Measurements from ENCODE around the gene SEC24D.

The SEC24D gene

GRCh38 chr4:118762155-118762554 lies 73.8 kb downstream of the SEC24D start:
- no peak overlapping the region for H2BK120ac ChIP-seq (ENCODE audit: insufficient read depth, low read length, poor library complexity)
- H3K14ac ChIP-seq (ENCODE audit: low read length), result no peak overlapping the region
- peaks cover 12% of the 10 kb centered on the region for H3K79me1 ChIP-seq (ENCODE audit: low read length)
- H4K12ac ChIP-seq (ENCODE audit: low read depth, low read length), result no peak overlapping the region
- peaks cover 3 to 7% of the 10 kb centered on the region in 2 experiments for H3K4me1 ChIP-seq (ENCODE audit: control insufficient read depth in 1 of 2, insufficient read depth in 2 of 2, low read length in 2 of 2)
- no peak overlapping the region for H3K4me3 ChIP-seq (ENCODE audit: low read depth, low read length)
- no peaks in the 10 kb centered on the region for H3K79me2 ChIP-seq (ENCODE audit: control insufficient read depth, insufficient read depth, low read length, poor library complexity)
- H3K23ac ChIP-seq (ENCODE audit: low read length), result no peak overlapping the region
- H3K4ac ChIP-seq (ENCODE audit: low read depth, low read length), result no peak overlapping the region
- H3K27me3 ChIP-seq (ENCODE audit: insufficient read depth, low read length), result no peaks in the 10 kb centered on the region
- H2BK12ac ChIP-seq (ENCODE audit: low read length), result no peak overlapping the region
- no peaks in the 10 kb centered on the region for H3K9me3 ChIP-seq (ENCODE audit: insufficient read depth, low read depth, low read length)
- peak overlapping the region; percentile 65 for H3K9ac ChIP-seq (ENCODE audit: low read length)
- no peak overlapping the region for H2AK5ac ChIP-seq (ENCODE audit: low read length)
- H2AFZ ChIP-seq (ENCODE audit: insufficient read depth, low read length, poor library complexity), result no peak overlapping the region
- no peak overlapping the region for H2BK5ac ChIP-seq (ENCODE audit: low read depth, low read length, poor library complexity)
- no peak for DNase-seq
- no CpG with 5 or more reads among the region's 5 CpGs for WGBS (ENCODE audit: extremely low coverage, insufficient coverage, insufficient read length)
- no peak overlapping the region for H3K4me2 ChIP-seq (ENCODE audit: low read length)
- H3K36me3 ChIP-seq (ENCODE audit: control insufficient read depth in 1 of 2, insufficient read depth in 2 of 2, low read length in 2 of 2), result peaks cover 8 to 26% of the 10 kb centered on the region in 2 experiments
- H3K27ac ChIP-seq (ENCODE audit: low read depth, low read length), result no peak overlapping the region
- no peak overlapping the region for H4K8ac ChIP-seq (ENCODE audit: low read depth, low read length)
- H3K18ac ChIP-seq (ENCODE audit: low read length), result no peak overlapping the region
- H4K91ac ChIP-seq (ENCODE audit: low read depth, low read length), result no peak overlapping the region

DNA sequence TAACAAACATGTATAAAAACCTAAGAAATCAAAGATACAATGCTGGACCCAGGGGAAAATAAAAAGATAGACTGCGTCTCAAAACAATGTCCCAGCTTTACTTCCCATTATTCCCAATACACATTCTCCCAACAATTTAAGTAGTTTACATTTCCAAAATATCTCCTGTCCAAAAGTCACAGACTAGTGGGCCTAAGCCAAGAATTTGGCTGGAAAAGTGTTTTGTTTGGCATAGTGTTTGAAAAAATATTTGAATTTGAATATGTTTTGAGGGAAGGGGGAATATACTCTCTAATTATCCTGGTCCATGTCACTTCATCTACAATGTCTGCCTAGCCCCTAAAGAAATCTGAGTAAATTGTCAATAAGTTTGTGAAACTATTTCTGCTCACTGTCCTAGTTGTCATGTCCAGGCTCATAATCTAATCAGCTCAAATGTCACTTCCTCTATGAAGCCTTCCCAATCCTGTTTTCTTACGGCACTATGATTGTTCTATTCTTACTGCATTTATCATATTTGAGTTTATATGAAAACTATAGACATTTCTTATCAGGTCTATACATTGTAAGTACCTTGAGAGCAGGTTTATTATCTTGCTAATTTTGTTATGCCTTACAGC lies 74.4 kb downstream of the SEC24D start:
- H3K23ac ChIP-seq (ENCODE audit: low read length), result no peak overlapping the region
- no peak overlapping the region for H3K4ac ChIP-seq (ENCODE audit: low read depth, low read length)
- H2AK5ac ChIP-seq (ENCODE audit: low read length), result no peak overlapping the region
- no peak overlapping the region for H4K12ac ChIP-seq (ENCODE audit: low read depth, low read length)
- no peak overlapping the region for H3K18ac ChIP-seq (ENCODE audit: low read length)
- H3K79me2 ChIP-seq (ENCODE audit: control insufficient read depth, insufficient read depth, low read length, poor library complexity), result no peaks in the 10 kb centered on the region
- no peak overlapping the region for H4K8ac ChIP-seq (ENCODE audit: low read depth, low read length)
- peaks cover 9% of the 10 kb centered on the region for H3K79me1 ChIP-seq (ENCODE audit: low read length)
- H3K36me3 ChIP-seq (ENCODE audit: control insufficient read depth in 1 of 2, insufficient read depth in 2 of 2, low read length in 2 of 2), result peaks cover 3 to 20% of the 10 kb centered on the region in 2 experiments
- H3K9ac ChIP-seq (ENCODE audit: low read length), result no peak overlapping the region
- no CpG with 5 or more reads among the region's 2 CpGs for WGBS (ENCODE audit: extremely low coverage, insufficient coverage, insufficient read length)
- no peak overlapping the region for H4K91ac ChIP-seq (ENCODE audit: low read depth, low read length)
- H2BK12ac ChIP-seq (ENCODE audit: low read length), result no peak overlapping the region
- no peak overlapping the region for H3K27ac ChIP-seq (ENCODE audit: low read depth, low read length)
- no peak overlapping the region for H3K4me2 ChIP-seq (ENCODE audit: low read length)
- H2BK5ac ChIP-seq (ENCODE audit: low read depth, low read length, poor library complexity), result no peak overlapping the region
- H3K4me3 ChIP-seq (ENCODE audit: low read depth, low read length), result no peak overlapping the region
- no peaks in the 10 kb centered on the region for H3K9me3 ChIP-seq (ENCODE audit: insufficient read depth, low read depth, low read length)
- peaks cover 0 to 6% of the 10 kb centered on the region in 2 experiments for H3K4me1 ChIP-seq (ENCODE audit: control insufficient read depth in 1 of 2, insufficient read depth in 2 of 2, low read length in 2 of 2)
- H3K27me3 ChIP-seq (ENCODE audit: insufficient read depth, low read length), result no peaks in the 10 kb centered on the region
- no peak for DNase-seq
- H2AFZ ChIP-seq (ENCODE audit: insufficient read depth, low read length, poor library complexity), result no peak overlapping the region
- no peak overlapping the region for H2BK120ac ChIP-seq (ENCODE audit: insufficient read depth, low read length, poor library complexity)
- H3K14ac ChIP-seq (ENCODE audit: low read length), result no peak overlapping the region

- Histone ChIP-seq H3K27me3 (ENCODE audit: insufficient read depth, low read length) (no peaks in the 10 kb centered on the region), H3K27ac (ENCODE audit: low read depth, low read length) (no peak overlapping the region), H2BK120ac (ENCODE audit: insufficient read depth, low read length, poor library complexity) (no peak overlapping the region), H2AFZ (ENCODE audit: insufficient read depth, low read length, poor library complexity) (no peak overlapping the region), H3K36me3 (ENCODE audit: control insufficient read depth in 1 of 2, insufficient read depth in 2 of 2, low read length in 2 of 2) (peaks cover 2 to 15% of the 10 kb centered on the region in 2 experiments), H2AK5ac (ENCODE audit: low read length) (no peak overlapping the region), H3K4me2 (ENCODE audit: low read length) (no peak overlapping the region), H3K4ac (ENCODE audit: low read depth, low read length) (no peak overlapping the region), H2BK12ac (ENCODE audit: low read length) (no peak overlapping the region), H3K9me3 (ENCODE audit: insufficient read depth, low read depth, low read length) (no peaks in the 10 kb centered on the region), H3K23ac (ENCODE audit: low read length) (no peak overlapping the region), H2BK5ac (ENCODE audit: low read depth, low read length, poor library complexity) (no peak overlapping the region), H3K4me3 (ENCODE audit: low read depth, low read length) (no peak overlapping the region), H4K91ac (ENCODE audit: low read depth, low read length) (no peak overlapping the region), H3K4me1 (ENCODE audit: control insufficient read depth in 1 of 2, insufficient read depth in 2 of 2, low read length in 2 of 2) (peaks cover 2 to 5% of the 10 kb centered on the region in 2 experiments), H3K79me1 (ENCODE audit: low read length) (peaks cover 7% of the 10 kb centered on the region), H3K18ac (ENCODE audit: low read length) (no peak overlapping the region), H3K14ac (ENCODE audit: low read length) (no peak overlapping the region), H3K9ac (ENCODE audit: low read length) (no peak overlapping the region), H3K79me2 (ENCODE audit: control insufficient read depth, insufficient read depth, low read length, poor library complexity) (no peaks in the 10 kb centered on the region), H4K8ac (ENCODE audit: low read depth, low read length) (no peak overlapping the region), H4K12ac (ENCODE audit: low read depth, low read length) (no peak overlapping the region)
- no peak for DNase-seq
- no CpG with 5 or more reads among the region's 5 CpGs for WGBS (ENCODE audit: extremely low coverage, insufficient coverage, insufficient read length)
Observed at GRCh38 chr4:118760493-118760892, 75.4 kb downstream of the SEC24D start.

- Histone ChIP-seq H3K4me1 (ENCODE audit: control insufficient read depth in 1 of 2, insufficient read depth in 2 of 2, low read length in 2 of 2) (peaks cover 2 to 5% of the 10 kb centered on the region in 2 experiments), H3K27me3 (ENCODE audit: insufficient read depth, low read length) (no peaks in the 10 kb centered on the region), H4K91ac (ENCODE audit: low read depth, low read length) (no peak overlapping the region), H4K12ac (ENCODE audit: low read depth, low read length) (no peak overlapping the region), H3K4ac (ENCODE audit: low read depth, low read length) (no peak overlapping the region), H2BK12ac (ENCODE audit: low read length) (no peak overlapping the region), H3K14ac (ENCODE audit: low read length) (no peak overlapping the region), H2AK5ac (ENCODE audit: low read length) (no peak overlapping the region), H2BK120ac (ENCODE audit: insufficient read depth, low read length, poor library complexity) (no peak overlapping the region), H3K4me2 (ENCODE audit: low read length) (no peak overlapping the region), H4K8ac (ENCODE audit: low read depth, low read length) (no peak overlapping the region), H3K9me3 (ENCODE audit: insufficient read depth, low read depth, low read length) (no peaks in the 10 kb centered on the region), H3K79me2 (ENCODE audit: control insufficient read depth, insufficient read depth, low read length, poor library complexity) (no peaks in the 10 kb centered on the region), H3K23ac (ENCODE audit: low read length) (no peak overlapping the region), H2AFZ (ENCODE audit: insufficient read depth, low read length, poor library complexity) (no peak overlapping the region), H3K36me3 (ENCODE audit: control insufficient read depth in 1 of 2, insufficient read depth in 2 of 2, low read length in 2 of 2) (peaks cover 2 to 15% of the 10 kb centered on the region in 2 experiments), H3K18ac (ENCODE audit: low read length) (no peak overlapping the region), H3K27ac (ENCODE audit: low read depth, low read length) (no peak overlapping the region), H2BK5ac (ENCODE audit: low read depth, low read length, poor library complexity) (no peak overlapping the region), H3K79me1 (ENCODE audit: low read length) (peaks cover 7% of the 10 kb centered on the region), H3K4me3 (ENCODE audit: low read depth, low read length) (no peak overlapping the region), H3K9ac (ENCODE audit: low read length) (no peak overlapping the region)
- DNase-seq, result no peak
- WGBS (ENCODE audit: extremely low coverage, insufficient coverage, insufficient read length), result no CpG with 5 or more reads among the region's 3 CpGs
Observed at GRCh38 chr4:118760092-118760491, 75.8 kb downstream of the SEC24D start.
